Measurements from ENCODE around the gene NPR3. TPM values are rescaled to one million over a fixed set of nuclear protein-coding genes. Genes with fewer than 3 reads are reported as not detected.
A peak's percentile ranks its signal among the peaks of the same experiment; 100 is the strongest.

The NPR3 gene
- total RNA-seq, 4 donors from 2014 or later, result 25.4 to 45.1 (median 31.5) TPM

DNA sequence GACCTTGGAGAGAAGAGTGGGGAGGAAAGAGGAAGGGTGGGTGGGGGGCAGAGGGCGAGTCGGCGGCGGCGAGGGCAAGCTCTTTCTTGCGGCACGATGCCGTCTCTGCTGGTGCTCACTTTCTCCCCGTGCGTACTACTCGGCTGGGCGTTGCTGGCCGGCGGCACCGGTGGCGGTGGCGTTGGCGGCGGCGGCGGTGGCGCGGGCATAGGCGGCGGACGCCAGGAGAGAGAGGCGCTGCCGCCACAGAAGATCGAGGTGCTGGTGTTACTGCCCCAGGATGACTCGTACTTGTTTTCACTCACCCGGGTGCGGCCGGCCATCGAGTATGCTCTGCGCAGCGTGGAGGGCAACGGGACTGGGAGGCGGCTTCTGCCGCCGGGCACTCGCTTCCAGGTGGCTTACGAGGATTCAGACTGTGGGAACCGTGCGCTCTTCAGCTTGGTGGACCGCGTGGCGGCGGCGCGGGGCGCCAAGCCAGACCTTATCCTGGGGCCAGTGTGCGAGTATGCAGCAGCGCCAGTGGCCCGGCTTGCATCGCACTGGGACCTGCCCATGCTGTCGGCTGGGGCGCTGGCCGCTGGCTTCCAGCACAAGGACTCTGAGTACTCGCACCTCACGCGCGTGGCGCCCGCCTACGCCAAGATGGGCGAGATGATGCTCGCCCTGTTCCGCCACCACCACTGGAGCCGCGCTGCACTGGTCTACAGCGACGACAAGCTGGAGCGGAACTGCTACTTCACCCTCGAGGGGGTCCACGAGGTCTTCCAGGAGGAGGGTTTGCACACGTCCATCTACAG lies 760 bp downstream of the NPR3 start:
- TF ChIP-seq POLR2A (IDR thresholded peaks at IDR 0.05), result no peak
- TF ChIP-seq, protein P1, sequence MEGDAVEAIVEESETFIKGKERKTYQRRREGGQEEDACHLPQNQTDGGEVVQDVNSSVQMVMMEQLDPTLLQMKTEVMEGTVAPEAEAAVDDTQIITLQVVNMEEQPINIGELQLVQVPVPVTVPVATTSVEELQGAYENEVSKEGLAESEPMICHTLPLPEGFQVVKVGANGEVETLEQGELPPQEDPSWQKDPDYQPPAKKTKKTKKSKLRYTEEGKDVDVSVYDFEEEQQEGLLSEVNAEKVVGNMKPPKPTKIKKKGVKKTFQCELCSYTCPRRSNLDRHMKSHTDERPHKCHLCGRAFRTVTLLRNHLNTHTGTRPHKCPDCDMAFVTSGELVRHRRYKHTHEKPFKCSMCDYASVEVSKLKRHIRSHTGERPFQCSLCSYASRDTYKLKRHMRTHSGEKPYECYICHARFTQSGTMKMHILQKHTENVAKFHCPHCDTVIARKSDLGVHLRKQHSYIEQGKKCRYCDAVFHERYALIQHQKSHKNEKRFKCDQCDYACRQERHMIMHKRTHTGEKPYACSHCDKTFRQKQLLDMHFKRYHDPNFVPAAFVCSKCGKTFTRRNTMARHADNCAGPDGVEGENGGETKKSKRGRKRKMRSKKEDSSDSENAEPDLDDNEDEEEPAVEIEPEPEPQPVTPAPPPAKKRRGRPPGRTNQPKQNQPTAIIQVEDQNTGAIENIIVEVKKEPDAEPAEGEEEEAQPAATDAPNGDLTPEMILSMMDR (IDR thresholded peaks at IDR 0.05), result no peak
- Histone ChIP-seq H3K4me1 (peaks cover 13 to 21% of the 10 kb centered on the region in 2 donors), H3K27me3 (no peaks in the 10 kb centered on the region), H3K27ac (peak overlapping the region in 2 of 3 donors; percentile 87 to 95), H3K9me3 (no peaks in the 10 kb centered on the region), H3K4me3 (replicated peaks in 1 of 3) (peak overlapping the region; percentile 9 to 60 (median 48)), H3K36me3 (no peaks in the 10 kb centered on the region)
- DNase-seq, result peak; percentile 50 to 62
- intact Hi-C loops (cut with DNase I), result loop anchor here (5.0 kb wide), 1 partner anchor 135 kb away; no protein-coding TSS in a partner anchor
- WGBS, 2 donors, result 1 to 2% methylated on average over 27 to 42 of the region's 76 CpGs

DNA sequence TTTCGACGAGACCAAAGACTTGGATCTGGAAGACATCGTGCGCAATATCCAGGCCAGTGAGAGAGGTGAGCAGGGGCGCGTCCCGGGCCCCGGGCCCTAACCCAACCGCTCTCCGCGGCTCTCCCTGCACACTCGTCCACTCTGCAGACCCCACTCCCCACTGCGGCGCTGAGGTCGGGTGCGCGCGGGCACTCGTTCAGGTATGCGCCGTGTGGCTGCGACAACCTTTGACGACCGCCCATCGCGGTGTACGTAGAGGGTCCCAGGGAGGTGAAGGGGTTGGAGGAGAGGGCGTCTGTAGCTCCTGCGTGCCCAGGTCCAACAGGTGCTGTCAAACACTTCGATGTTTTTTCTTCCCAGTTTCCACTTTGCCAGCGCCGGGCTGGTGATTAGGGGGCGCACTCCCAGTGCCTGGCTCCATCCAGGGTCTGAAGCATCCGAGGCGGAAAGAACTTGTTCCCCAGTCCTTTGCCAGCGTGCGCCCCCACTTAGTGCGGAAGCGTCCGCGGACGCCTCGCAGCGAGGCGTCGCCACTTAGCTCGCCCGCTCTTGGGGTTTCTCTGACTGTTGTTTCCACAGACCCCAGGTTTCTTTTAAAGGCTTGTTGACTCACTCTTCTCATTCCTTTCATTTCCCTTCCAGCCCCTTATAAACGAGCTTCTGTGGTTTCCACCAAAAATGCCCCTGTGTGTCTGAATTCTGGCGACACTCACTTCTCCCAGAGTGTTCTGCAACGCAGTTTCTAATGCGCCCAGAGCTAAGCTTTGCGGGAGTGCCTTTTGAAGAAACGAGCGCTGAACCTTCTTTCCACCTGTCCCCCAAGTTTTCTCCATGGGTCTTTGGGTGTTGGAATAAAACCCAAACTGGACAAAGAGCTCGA lies 1.6 kb downstream of the NPR3 start:
- Histone ChIP-seq H3K27me3 (no peaks in the 10 kb centered on the region), H3K36me3 (no peaks in the 10 kb centered on the region), H3K9me3 (no peaks in the 10 kb centered on the region), H3K4me3 (replicated peaks in 1 of 3) (peak overlapping the region; percentile 22 to 60 (median 48)), H3K4me1 (peaks cover 13 to 18% of the 10 kb centered on the region in 2 donors), H3K27ac (peak overlapping the region in 2 of 3 donors; percentile 87 to 95)
- DNase-seq, result peak; percentile 8 to 24
- 5 to 11% methylated on average over 27 to 50 of the region's 56 CpGs for WGBS, 2 donors
- intact Hi-C loops (cut with DNase I), result loop anchor here (5.0 kb wide), 1 partner anchor 135 kb away; no protein-coding TSS in a partner anchor
- TF ChIP-seq, protein P1 (IDR thresholded peaks at IDR 0.05), result no peak
- no peak for TF ChIP-seq POLR2A (IDR thresholded peaks at IDR 0.05)

DNA sequence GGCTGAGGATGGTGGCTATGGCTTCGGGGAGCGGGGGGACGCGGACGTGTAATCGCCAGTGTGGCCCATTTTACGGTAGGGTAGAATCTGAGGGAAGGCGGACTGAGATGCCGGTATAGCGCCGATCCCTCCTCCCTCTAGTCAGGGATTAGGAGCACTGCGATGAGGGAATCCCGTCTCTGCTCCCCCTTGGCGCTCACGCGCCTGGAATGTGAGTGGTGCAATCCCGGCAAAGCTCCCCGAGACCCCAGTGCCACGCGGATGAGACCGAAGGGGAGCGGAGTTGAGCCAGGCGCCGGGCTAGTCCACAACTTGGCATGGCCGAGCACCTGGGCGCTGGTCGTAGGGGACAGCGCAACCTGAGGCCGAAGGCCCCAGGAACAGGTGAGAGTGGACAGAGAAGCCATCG lies 2.2 kb downstream of the NPR3 start:
- H3K27ac ChIP-seq, result peak overlapping the region in 2 of 3 donors; percentile 11 to 87
- intact Hi-C loops (cut with DNase I), result loop anchor here (5.0 kb wide), 1 partner anchor 134 kb away; no protein-coding TSS in a partner anchor
- peaks cover 13 to 18% of the 10 kb centered on the region in 2 donors for H3K4me1 ChIP-seq

DNA sequence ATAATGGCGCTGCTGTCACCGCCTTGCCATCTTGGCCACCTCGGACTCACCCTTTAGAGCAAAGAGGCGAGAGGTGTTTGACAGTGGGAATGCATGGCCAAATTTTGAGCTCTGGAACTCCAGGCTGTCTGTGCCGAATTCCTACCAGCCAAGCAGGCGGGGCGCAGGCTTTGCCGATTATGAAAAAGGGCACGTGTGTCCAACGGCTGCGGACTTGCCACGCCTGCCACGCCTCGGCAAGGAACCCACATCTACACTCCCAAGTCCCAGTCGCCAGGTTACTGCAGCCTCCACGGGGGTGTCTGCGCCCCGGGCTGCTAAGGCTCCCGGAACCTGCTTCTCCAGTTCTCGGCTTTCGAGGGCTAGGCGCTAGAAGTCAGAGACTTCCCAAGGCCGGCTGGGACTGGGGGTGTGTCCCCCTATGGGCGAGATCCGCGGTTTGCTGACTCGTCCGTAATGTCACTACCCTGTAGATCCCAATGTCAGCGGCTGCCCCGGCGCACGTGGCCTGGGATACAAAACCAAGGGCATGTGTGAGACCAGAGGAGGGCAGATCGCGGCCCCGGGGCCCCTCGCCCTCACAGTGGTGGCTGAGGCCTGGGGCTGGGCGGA lies 2.8 kb downstream of the NPR3 start:
- 18 to 30% methylated on average over 22 to 26 of the region's 37 CpGs for WGBS, 2 donors
- Histone ChIP-seq H3K27ac (peak overlapping the region in 1 of 3 donors; percentile 87), H3K27me3 (no peaks in the 10 kb centered on the region), H3K4me1 (peaks cover 11 to 18% of the 10 kb centered on the region in 2 donors), H3K36me3 (no peaks in the 10 kb centered on the region), H3K9me3 (no peaks in the 10 kb centered on the region), H3K4me3 (replicated peaks in 1 of 3) (peak overlapping the region in 1 of 3 donors; percentile 60)
- TF ChIP-seq POLR2A (IDR thresholded peaks at IDR 0.05), result peak in 1 of 2 donors; percentile 52
- TF ChIP-seq, protein P1 (IDR thresholded peaks at IDR 0.05), result no peak
- intact Hi-C loops (cut with DNase I), result loop anchor here (5.0 kb wide), 1 partner anchor 133 kb away; no protein-coding TSS in a partner anchor
- peak; percentile 63 to 80 for DNase-seq

More for the DNA sequence above, 2.2 kb downstream of the NPR3 start:
- H3K36me3 ChIP-seq, result no peaks in the 10 kb centered on the region
- DNase-seq, result peak in 1 of 2 donors; percentile 23
- H3K27me3 ChIP-seq, result no peaks in the 10 kb centered on the region
- 8% methylated on average over 13 to 28 of the region's 30 CpGs for WGBS, 2 donors
- peak overlapping the region in 2 of 3 donors; percentile 22 to 60 for H3K4me3 ChIP-seq (replicated peaks in 1 of 3)
- TF ChIP-seq, protein P1 (IDR thresholded peaks at IDR 0.05), result no peak
- TF ChIP-seq POLR2A (IDR thresholded peaks at IDR 0.05), result no peak
- no peaks in the 10 kb centered on the region for H3K9me3 ChIP-seq

Measured in thyroid gland (tissue), 4 donors.